Astrocyte (in vitro differentiated cells and primary cell): Measurements from ENCODE around the gene NSMF.

ENCODE experiments used
- EZH2 ChIP-seq: IDR thresholded peaks from 2 replicates; pipeline ENCODE4 v1.6.1; 2012; ENCODE audit warnings: mild to moderate bottlenecking, low read length, inconsistent platforms; ENCODE audit not compliant: insufficient read depth
- TF ChIP-seq, protein P1 (sequence below): IDR thresholded peaks from 2 replicates; pipeline ENCODE4 v1.5.1; 2011; ENCODE audit warnings: low read depth, mild to moderate bottlenecking, inconsistent platforms, low read length, moderate library complexity; ENCODE audit not compliant: insufficient read depth

GRCh38 chr9:137416563-137417151, 42.5 kb downstream of the NSMF start:
- TF ChIP-seq, protein P1, sequence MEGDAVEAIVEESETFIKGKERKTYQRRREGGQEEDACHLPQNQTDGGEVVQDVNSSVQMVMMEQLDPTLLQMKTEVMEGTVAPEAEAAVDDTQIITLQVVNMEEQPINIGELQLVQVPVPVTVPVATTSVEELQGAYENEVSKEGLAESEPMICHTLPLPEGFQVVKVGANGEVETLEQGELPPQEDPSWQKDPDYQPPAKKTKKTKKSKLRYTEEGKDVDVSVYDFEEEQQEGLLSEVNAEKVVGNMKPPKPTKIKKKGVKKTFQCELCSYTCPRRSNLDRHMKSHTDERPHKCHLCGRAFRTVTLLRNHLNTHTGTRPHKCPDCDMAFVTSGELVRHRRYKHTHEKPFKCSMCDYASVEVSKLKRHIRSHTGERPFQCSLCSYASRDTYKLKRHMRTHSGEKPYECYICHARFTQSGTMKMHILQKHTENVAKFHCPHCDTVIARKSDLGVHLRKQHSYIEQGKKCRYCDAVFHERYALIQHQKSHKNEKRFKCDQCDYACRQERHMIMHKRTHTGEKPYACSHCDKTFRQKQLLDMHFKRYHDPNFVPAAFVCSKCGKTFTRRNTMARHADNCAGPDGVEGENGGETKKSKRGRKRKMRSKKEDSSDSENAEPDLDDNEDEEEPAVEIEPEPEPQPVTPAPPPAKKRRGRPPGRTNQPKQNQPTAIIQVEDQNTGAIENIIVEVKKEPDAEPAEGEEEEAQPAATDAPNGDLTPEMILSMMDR = no peak
- no peak for TF ChIP-seq EZH2
